ENCODE results near the gene APOL1. TPM values are rescaled to one million over a fixed set of nuclear protein-coding genes. Genes with fewer than 3 reads are reported as not detected.

The APOL1 gene
- total RNA-seq, 1 experiment from 2014 or later = 33.0 TPM

GRCh38 chr22:36225333-36225922 lies 27.5 kb upstream of the APOL1 start:
- Histone ChIP-seq H3K36me3 (ENCODE audit: low read depth) (no peaks in the 10 kb centered on the region), H4K20me1 (ENCODE audit: insufficient read depth) (no peaks in the 10 kb centered on the region), H3K27me3 (ENCODE audit: insufficient read depth, low read depth) (no peaks in the 10 kb centered on the region), H3K9me2 (ENCODE audit: insufficient read depth) (no peaks in the 10 kb centered on the region), H3K79me2 (ENCODE audit: low read depth) (no peaks in the 10 kb centered on the region), H3K9me3 (ENCODE audit: insufficient read depth, low read depth) (no peaks in the 10 kb centered on the region), H2AFZ (no peak overlapping the region), H3K27ac (no peak overlapping the region), H3K4me3 (no peak overlapping the region), H3K4me1 (replicated peaks; ENCODE audit: insufficient read depth) (no peaks in the 10 kb centered on the region), H3F3A (ENCODE audit: insufficient read depth, low read depth) (no peaks in the 10 kb centered on the region), H3K4me2 (no peak overlapping the region)
- TF ChIP-seq CTCF (conservative IDR thresholded peaks at IDR 0.05) (no peak), EZH2 (IDR thresholded peaks at IDR 0.05; ENCODE audit: low read depth) (no peak)
- CTCF ChIA-PET = no interaction called here
- intact Hi-C loops (cut with micrococcal nuclease; ENCODE audit: unreplicated experiment) = no loop called here
- no peak for DNase-seq
- POLR2A ChIA-PET (ENCODE audit: unreplicated experiment) = no interaction called here
- no TSS peak for BruUV-seq (replicated peaks)

- Histone ChIP-seq H3K4me3 (no peak overlapping the region), H3K9me3 (ENCODE audit: insufficient read depth, low read depth) (no peaks in the 10 kb centered on the region), H3F3A (ENCODE audit: insufficient read depth, low read depth) (no peaks in the 10 kb centered on the region), H3K36me3 (ENCODE audit: low read depth) (no peaks in the 10 kb centered on the region), H3K9me2 (ENCODE audit: insufficient read depth) (no peaks in the 10 kb centered on the region), H3K27me3 (ENCODE audit: insufficient read depth, low read depth) (no peaks in the 10 kb centered on the region), H3K4me2 (no peak overlapping the region), H3K4me1 (replicated peaks; ENCODE audit: insufficient read depth) (no peaks in the 10 kb centered on the region), H3K27ac (no peak overlapping the region), H4K20me1 (ENCODE audit: insufficient read depth) (no peaks in the 10 kb centered on the region), H3K79me2 (ENCODE audit: low read depth) (no peaks in the 10 kb centered on the region), H2AFZ (no peak overlapping the region)
- no TSS peak for BruUV-seq (replicated peaks)
- POLR2A ChIA-PET (ENCODE audit: unreplicated experiment) = no interaction called here
- no peak for DNase-seq
- TF ChIP-seq CTCF (conservative IDR thresholded peaks at IDR 0.05) (no peak), EZH2 (IDR thresholded peaks at IDR 0.05; ENCODE audit: low read depth) (no peak)
- CTCF ChIA-PET = no interaction called here
- intact Hi-C loops (cut with micrococcal nuclease; ENCODE audit: unreplicated experiment) = no loop called here
Observed at GRCh38 chr22:36226189-36226588, 26.7 kb upstream of the APOL1 start.

DNA sequence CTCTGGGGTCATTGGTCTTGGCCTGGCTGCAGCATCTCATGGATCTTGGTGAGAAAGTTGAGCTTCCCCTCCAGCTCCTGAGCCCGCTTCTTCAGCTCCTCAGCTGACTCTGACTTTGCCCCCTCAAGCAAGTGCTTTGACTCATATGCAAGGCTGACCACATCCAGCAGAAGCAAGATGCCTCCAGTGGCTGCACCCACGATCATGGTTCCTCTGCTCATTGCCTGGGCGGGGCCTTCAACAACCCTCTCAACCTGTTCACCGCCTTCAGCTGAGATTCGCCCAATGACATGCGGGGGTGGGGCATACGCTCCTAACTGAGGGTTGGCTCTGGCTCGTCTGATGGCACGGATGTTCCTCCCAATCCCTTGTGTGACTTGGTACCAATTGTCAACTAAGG lies 25.5 kb upstream of the APOL1 start:
- H3K4me2 ChIP-seq = no peak overlapping the region
- ChIA-PET CTCF (interaction anchor here (0.7 kb wide), 1 partner anchor 50 kb away, joined by 8 read pairs; no protein-coding TSS in a partner anchor), POLR2A (ENCODE audit: unreplicated experiment) (no interaction called here)
- DNase-seq = no peak
- no peak overlapping the region for H3K4me3 ChIP-seq
- H3K27me3 ChIP-seq (ENCODE audit: insufficient read depth, low read depth) = no peaks in the 10 kb centered on the region
- H3K79me2 ChIP-seq (ENCODE audit: low read depth) = no peaks in the 10 kb centered on the region
- no peaks in the 10 kb centered on the region for H3K9me3 ChIP-seq (ENCODE audit: insufficient read depth, low read depth)
- H2AFZ ChIP-seq = no peak overlapping the region
- H3F3A ChIP-seq (ENCODE audit: insufficient read depth, low read depth) = no peaks in the 10 kb centered on the region
- no peaks in the 10 kb centered on the region for H3K9me2 ChIP-seq (ENCODE audit: insufficient read depth)
- no peaks in the 10 kb centered on the region for H3K36me3 ChIP-seq (ENCODE audit: low read depth)
- no peaks in the 10 kb centered on the region for H4K20me1 ChIP-seq (ENCODE audit: insufficient read depth)
- TF ChIP-seq EZH2 (IDR thresholded peaks at IDR 0.05; ENCODE audit: low read depth) = no peak
- TF ChIP-seq CTCF (conservative IDR thresholded peaks at IDR 0.05) = no peak
- intact Hi-C loops (cut with micrococcal nuclease; ENCODE audit: unreplicated experiment) = no loop called here
- no TSS peak for BruUV-seq (replicated peaks)
- no peaks in the 10 kb centered on the region for H3K4me1 ChIP-seq (replicated peaks; ENCODE audit: insufficient read depth)
- H3K27ac ChIP-seq = no peak overlapping the region

All from PC-9 (cell line).